GM12873 (cell line): Measurements from ENCODE around the gene ANKMY1.

Source experiments
- CTCF ChIP-seq: IDR thresholded peaks from 2 replicates; pipeline ENCODE4 v1.5.1; 2012; ENCODE audit warnings: low read depth, mild to moderate bottlenecking, moderate library complexity, low read length, control low read depth; ENCODE audit not compliant: insufficient read depth; ENCODE audit errors: missing control alignments

ANKMY1 gene

GRCh38 chr2:240466579-240467148 lies 91.1 kb downstream of the ANKMY1 start:
- no peak for TF ChIP-seq CTCF

DNA sequence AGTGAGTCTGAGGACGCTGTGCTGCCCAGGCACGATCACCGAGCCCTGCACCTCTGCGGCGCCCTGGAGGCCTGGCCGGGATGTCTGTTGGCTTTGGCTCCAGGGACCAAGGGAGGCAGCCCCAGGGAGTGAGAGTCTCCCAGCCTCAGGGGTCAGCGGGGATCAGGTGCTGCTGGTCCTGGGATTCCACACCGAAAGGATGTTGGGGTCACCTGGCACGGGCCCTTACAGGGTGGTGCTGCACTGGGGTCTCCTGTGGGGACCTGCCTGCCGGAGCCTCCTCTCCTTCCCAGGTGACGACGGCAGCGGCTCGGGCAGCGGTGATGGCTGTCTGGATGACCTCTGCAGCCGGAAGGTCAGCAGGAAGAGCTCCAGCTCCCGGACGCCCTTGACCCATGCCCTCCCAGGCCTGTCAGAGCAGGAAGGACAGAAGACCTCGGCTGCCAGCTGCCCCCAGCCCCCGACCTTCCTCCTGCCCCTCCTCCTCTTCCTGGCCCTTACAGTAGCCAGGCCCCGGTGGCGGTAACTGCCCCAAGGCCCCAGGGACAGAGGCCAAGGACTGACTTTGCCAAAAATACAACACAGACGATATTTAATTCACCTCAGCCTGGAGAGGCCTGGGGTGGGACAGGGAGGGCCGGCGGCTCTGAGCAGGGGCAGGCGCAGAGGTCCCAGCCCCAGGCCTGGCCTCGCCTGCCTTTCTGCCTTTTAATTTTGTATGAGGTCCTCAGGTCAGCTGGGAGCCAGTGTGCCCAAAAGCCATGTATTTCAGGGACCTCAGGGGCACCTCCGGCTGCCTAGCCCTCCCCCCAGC lies 91.8 kb downstream of the ANKMY1 start:
- TF ChIP-seq CTCF = no peak

GRCh38 chr2:240465268-240465764 lies 92.5 kb downstream of the ANKMY1 start:
- no peak for TF ChIP-seq CTCF

- no peak for TF ChIP-seq CTCF
Measured at GRCh38 chr2:240464514-240465241, 93.1 kb downstream of the ANKMY1 start.

DNA sequence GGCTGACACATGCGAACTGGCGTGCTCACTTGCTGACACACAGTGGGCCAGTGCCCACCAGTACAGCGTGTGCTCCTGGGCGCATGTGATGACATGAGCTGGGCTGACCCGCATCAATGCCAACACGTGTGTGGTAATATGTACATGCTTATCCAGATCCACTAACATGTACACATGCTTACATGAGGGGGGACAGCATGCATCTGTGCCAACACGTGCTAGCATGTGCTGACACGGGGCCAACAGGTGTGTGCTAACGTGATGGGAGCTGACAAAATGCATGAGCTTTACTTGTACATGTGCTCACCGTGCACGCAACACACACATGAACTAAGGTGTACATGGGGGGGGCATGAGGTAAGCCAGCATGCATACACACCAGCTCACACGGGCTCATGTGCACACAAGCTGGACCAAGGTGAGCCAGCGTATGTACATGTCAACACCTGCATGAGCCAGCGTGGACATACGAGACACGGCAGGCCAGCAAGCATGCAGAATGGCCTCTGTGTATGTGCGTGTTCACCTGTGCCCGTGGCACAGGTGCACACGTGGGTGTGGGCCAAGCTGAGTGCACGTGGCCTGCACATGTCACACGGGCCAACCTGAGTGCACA lies 93.8 kb downstream of the ANKMY1 start:
- no peak for TF ChIP-seq CTCF

DNA sequence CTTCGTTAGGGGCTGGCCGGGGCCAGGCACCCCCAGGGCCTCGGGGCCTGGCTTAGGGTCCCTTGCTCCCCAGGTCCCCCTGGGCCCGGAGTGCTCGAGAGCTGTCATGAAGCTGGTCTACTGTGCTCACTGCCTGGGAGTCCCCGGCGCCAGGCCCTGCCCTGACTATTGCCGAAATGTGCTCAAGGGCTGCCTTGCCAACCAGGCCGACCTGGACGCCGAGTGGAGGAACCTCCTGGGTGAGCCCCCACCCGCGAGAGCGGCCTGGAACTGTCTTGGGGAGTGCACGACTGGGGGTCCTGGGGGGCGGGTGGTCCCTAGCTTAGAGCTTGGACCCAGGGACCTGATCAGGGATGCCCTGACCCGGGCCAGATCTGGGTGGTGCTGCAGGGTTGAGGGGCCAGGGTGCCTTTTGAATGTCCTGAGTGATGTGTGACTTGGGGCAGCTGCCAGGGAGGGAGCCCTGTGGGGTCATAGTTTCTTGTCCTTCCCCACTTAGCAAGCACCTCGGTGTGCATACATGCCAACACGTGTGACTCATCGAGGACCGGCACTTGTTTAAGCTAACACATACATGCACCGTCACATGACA lies 94.4 kb downstream of the ANKMY1 start:
- TF ChIP-seq CTCF = no peak
